ENCODE results near the gene ZNF430.
"Not testable (repeated sequence)": the region's sequence is repeated elsewhere in the genome, so short reads cannot be mapped to it uniquely, and the experiment has no call there.

The ZNF430 gene

GRCh38 chr19:21020298-21021227 is at the start of gene ZNF430:
Gene ZNF430 (plus strand): TSS chr19:21020657. CDS start chr19:21020801, 144 bp downstream.
- peak within 1 kb of the TSS; percentile 84 for H3K4me3 ChIP-seq (ENCODE audit: low read depth, low read length)
- no peak for TF ChIP-seq CTCF (IDR thresholded peaks at IDR 0.05; ENCODE audit: insufficient read depth, low read depth, low read length, missing control alignments)
- peak; percentile 99 for DNase-seq (ENCODE audit: low read depth)

GRCh38 chr19:20992788-20993187 is 27.7 kb upstream of the ZNF430 start:
- DNase-seq (ENCODE audit: low read depth); H3K4me3 ChIP-seq (ENCODE audit: low read depth, low read length): not testable (repeated sequence)

- no peak for TF ChIP-seq CTCF (IDR thresholded peaks at IDR 0.05; ENCODE audit: insufficient read depth, low read depth, low read length, missing control alignments)
- DNase-seq (ENCODE audit: low read depth): peak; percentile 67
- H3K4me3 ChIP-seq (ENCODE audit: low read depth, low read length): no peak overlapping the region
These were observed 20.6 kb upstream of the ZNF430 start for GRCh38 chr19:20999731-21000352.

- peak overlapping the region; percentile 84 for H3K4me3 ChIP-seq (ENCODE audit: low read depth, low read length)
- not testable (repeated sequence) for DNase-seq (ENCODE audit: low read depth)
These were observed 781 bp downstream of the ZNF430 start for GRCh38 chr19:21021238-21021637.

- H3K4me3 ChIP-seq (ENCODE audit: low read depth, low read length): no peak overlapping the region
- DNase-seq (ENCODE audit: low read depth): peak; percentile 34
- TF ChIP-seq CTCF (IDR thresholded peaks at IDR 0.05; ENCODE audit: insufficient read depth, low read depth, low read length, missing control alignments): no peak
These were observed 2.5 kb downstream of the ZNF430 start for GRCh38 chr19:21022996-21023395.

GRCh38 chr19:21023901-21024300 is 3.4 kb downstream of the ZNF430 start:
- no peak for TF ChIP-seq CTCF (IDR thresholded peaks at IDR 0.05; ENCODE audit: insufficient read depth, low read depth, low read length, missing control alignments)
- DNase-seq (ENCODE audit: low read depth): no peak
- H3K4me3 ChIP-seq (ENCODE audit: low read depth, low read length): no peak overlapping the region

GRCh38 chr19:21028969-21029268 is 8.5 kb downstream of the ZNF430 start:
- H3K4me3 ChIP-seq (ENCODE audit: low read depth, low read length): no peak overlapping the region
- no peak for TF ChIP-seq CTCF (IDR thresholded peaks at IDR 0.05; ENCODE audit: insufficient read depth, low read depth, low read length, missing control alignments)
- DNase-seq (ENCODE audit: low read depth): peak; percentile 15

- no peak for DNase-seq (ENCODE audit: low read depth)
- no peak for TF ChIP-seq CTCF (IDR thresholded peaks at IDR 0.05; ENCODE audit: insufficient read depth, low read depth, low read length, missing control alignments)
- no peak overlapping the region for H3K4me3 ChIP-seq (ENCODE audit: low read depth, low read length)
These were observed 24.6 kb downstream of the ZNF430 start for GRCh38 chr19:21045028-21045427.
